G401 (cell line): ENCODE data around the gene NR2E3. TPM values are rescaled to one million over a fixed set of nuclear protein-coding genes. Genes with fewer than 3 reads are reported as not detected.
"Not testable (repeated sequence)": the region's sequence is repeated elsewhere in the genome, so short reads cannot be mapped to it uniquely, and the experiment has no call there.

Source experiments
- DNase-seq: peaks from one replicate; pipeline ENCODE4 v3.0.0-alpha.2; 2015; ENCODE audit warnings: low spot score
- in situ Hi-C: cut with HindIII; loops from 2 replicates; pipeline ENCODE4 v1.10.0; 2016; ENCODE audit warnings: low sequenced_read_pairs, mixed read lengths
- total RNA-seq: library from RNA; depleted of rRNA; stranded (reverse); fragments of >200 nt; shearing (Covaris generic); gene quantifications from 2 replicates; pipeline ENCODE4 v1.2.3, GENCODE V29; 2014

The NR2E3 gene
- total RNA-seq, 1 experiment from 2014 or later = not detected

- DNase-seq = no peak
- in situ Hi-C loops = no loop called here
Observed at GRCh38 chr15:71811036-71811736, 832 bp downstream of the NR2E3 start.

- in situ Hi-C loops = no loop called here
- DNase-seq = no peak
Observed at GRCh38 chr15:71811752-71812735, 1.7 kb downstream of the NR2E3 start.

- no peak for DNase-seq
- in situ Hi-C loops = no loop called here
Observed at GRCh38 chr15:71812966-71813722, 2.8 kb downstream of the NR2E3 start.

- in situ Hi-C loops = no loop called here
- no peak for DNase-seq
Observed at GRCh38 chr15:71813723-71814470, 3.5 kb downstream of the NR2E3 start.

GRCh38 chr15:71815301-71815700 lies 4.9 kb downstream of the NR2E3 start:
- in situ Hi-C loops = no loop called here
- DNase-seq = no peak

- no peak for DNase-seq
- in situ Hi-C loops = no loop called here
Observed at GRCh38 chr15:71817351-71817750, 7.0 kb downstream of the NR2E3 start.

GRCh38 chr15:71820127-71820526 lies 9.8 kb downstream of the NR2E3 start:
- in situ Hi-C loops = no loop called here
- DNase-seq = no peak

GRCh38 chr15:71821547-71822129 lies 11.3 kb downstream of the NR2E3 start:
- DNase-seq = no peak
- in situ Hi-C loops = no loop called here

- in situ Hi-C loops = no loop called here
- DNase-seq = no peak
Observed at GRCh38 chr15:71822890-71823630, 12.7 kb downstream of the NR2E3 start.

GRCh38 chr15:71823801-71824200 lies 13.4 kb downstream of the NR2E3 start:
- DNase-seq = no peak
- in situ Hi-C loops = no loop called here

GRCh38 chr15:71825021-71825730 lies 14.8 kb downstream of the NR2E3 start:
- no peak for DNase-seq
- in situ Hi-C loops = no loop called here

GRCh38 chr15:71826196-71826595 lies 15.8 kb downstream of the NR2E3 start:
- in situ Hi-C loops = no loop called here
- DNase-seq = no peak

- DNase-seq = no peak
- in situ Hi-C loops = no loop called here
Observed at GRCh38 chr15:71830981-71831380, 20.6 kb downstream of the NR2E3 start.

- no peak for DNase-seq
- in situ Hi-C loops = no loop called here
Observed at GRCh38 chr15:71841563-71841962, 31.2 kb downstream of the NR2E3 start.

- no peak for DNase-seq
- in situ Hi-C loops = no loop called here
Observed at GRCh38 chr15:71844916-71845315, 34.6 kb downstream of the NR2E3 start.

GRCh38 chr15:71853543-71853942 lies 43.2 kb downstream of the NR2E3 start:
- in situ Hi-C loops = no loop called here
- no peak for DNase-seq

GRCh38 chr15:71858232-71858631 lies 47.9 kb downstream of the NR2E3 start:
- DNase-seq, in situ Hi-C loops: not testable (repeated sequence)
